ENCODE measurements around the gene PAK1.
A peak's percentile ranks its signal among the peaks of the same experiment; 100 is the strongest.

Gene PAK1

GRCh38 chr11:77472991-77473800 lies 698 bp downstream of the PAK1 start:
- Histone ChIP-seq H3K4me1 (ENCODE audit: control insufficient read depth, insufficient read depth, low read length) (peaks cover 44% of the 10 kb centered on the region), H3K9ac (ENCODE audit: low read depth, low read length) (peak overlapping the region; percentile 89), H3K4me3 (ENCODE audit: low read depth, low read length) (peak overlapping the region; percentile 90), H3K27me3 (ENCODE audit: control insufficient read depth, insufficient read depth, low read length) (no peaks in the 10 kb centered on the region), H3K36me3 (ENCODE audit: control insufficient read depth, insufficient read depth, low read length) (no peaks in the 10 kb centered on the region), H3K9me3 (ENCODE audit: control insufficient read depth, insufficient read depth, low read length) (no peaks in the 10 kb centered on the region)

GRCh38 chr11:77471558-77472193 lies 2.2 kb downstream of the PAK1 start:
- peak overlapping the region; percentile 90 for H3K4me3 ChIP-seq (ENCODE audit: low read depth, low read length)

DNA sequence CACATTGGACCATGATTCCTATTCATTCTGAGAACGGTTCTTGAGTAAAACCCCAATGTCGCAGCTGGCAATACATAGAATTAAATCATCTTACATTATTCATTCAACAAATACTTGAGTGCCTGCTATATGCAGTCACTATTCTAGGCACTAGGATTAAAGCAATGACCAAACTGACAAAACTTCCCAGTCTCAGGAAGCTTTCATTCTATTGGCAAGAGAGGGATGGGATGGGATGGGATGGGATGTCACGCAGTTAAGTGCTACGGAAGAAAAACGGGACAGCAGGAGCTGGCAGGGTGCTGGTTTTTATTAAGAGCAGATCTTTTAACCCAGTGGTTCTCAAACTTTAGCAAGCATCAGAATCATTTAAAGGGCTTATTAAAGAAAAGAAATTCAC lies 2.9 kb downstream of the PAK1 start:
- Histone ChIP-seq H3K4me3 (ENCODE audit: low read depth, low read length) (peak overlapping the region; percentile 90), H3K9ac (ENCODE audit: low read depth, low read length) (peak overlapping the region; percentile 71), H3K4me1 (ENCODE audit: control insufficient read depth, insufficient read depth, low read length) (peaks cover 51% of the 10 kb centered on the region), H3K27me3 (ENCODE audit: control insufficient read depth, insufficient read depth, low read length) (no peaks in the 10 kb centered on the region), H3K36me3 (ENCODE audit: control insufficient read depth, insufficient read depth, low read length) (no peaks in the 10 kb centered on the region), H3K9me3 (ENCODE audit: control insufficient read depth, insufficient read depth, low read length) (no peaks in the 10 kb centered on the region)

More at GRCh38 chr11:77471558-77472193, 2.2 kb downstream of the PAK1 start:
- peaks cover 55% of the 10 kb centered on the region for H3K4me1 ChIP-seq (ENCODE audit: control insufficient read depth, insufficient read depth, low read length)
- H3K27me3 ChIP-seq (ENCODE audit: control insufficient read depth, insufficient read depth, low read length): no peaks in the 10 kb centered on the region
- H3K9me3 ChIP-seq (ENCODE audit: control insufficient read depth, insufficient read depth, low read length): no peaks in the 10 kb centered on the region
- H3K9ac ChIP-seq (ENCODE audit: low read depth, low read length): peak overlapping the region; percentile 71
- no peaks in the 10 kb centered on the region for H3K36me3 ChIP-seq (ENCODE audit: control insufficient read depth, insufficient read depth, low read length)

DNA sequence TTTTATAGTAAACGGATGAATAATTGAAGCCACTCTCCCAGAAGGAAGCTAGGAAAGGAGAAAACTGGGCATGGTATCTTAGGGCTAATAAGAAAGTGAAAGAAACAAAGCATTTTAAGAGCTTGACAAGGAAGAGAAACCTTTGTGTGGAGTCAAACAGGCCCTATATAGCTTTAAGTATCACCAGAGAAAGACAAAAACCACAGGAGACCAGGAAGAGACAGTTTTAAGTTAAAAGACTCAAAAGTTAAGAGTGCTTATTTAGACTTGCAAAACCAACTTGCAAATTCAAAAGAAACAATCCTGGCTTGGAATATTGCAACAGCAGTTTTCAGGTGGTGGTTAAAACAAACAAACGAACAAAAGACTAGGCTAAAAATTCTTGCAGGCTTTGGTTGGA lies 3.4 kb downstream of the PAK1 start:
- H3K4me3 ChIP-seq (ENCODE audit: low read depth, low read length): peak overlapping the region; percentile 90
- H3K9me3 ChIP-seq (ENCODE audit: control insufficient read depth, insufficient read depth, low read length): no peaks in the 10 kb centered on the region
- no peaks in the 10 kb centered on the region for H3K27me3 ChIP-seq (ENCODE audit: control insufficient read depth, insufficient read depth, low read length)
- no peaks in the 10 kb centered on the region for H3K36me3 ChIP-seq (ENCODE audit: control insufficient read depth, insufficient read depth, low read length)
- peak overlapping the region; percentile 37 for H3K9ac ChIP-seq (ENCODE audit: low read depth, low read length)
- peaks cover 51% of the 10 kb centered on the region for H3K4me1 ChIP-seq (ENCODE audit: control insufficient read depth, insufficient read depth, low read length)

DNA sequence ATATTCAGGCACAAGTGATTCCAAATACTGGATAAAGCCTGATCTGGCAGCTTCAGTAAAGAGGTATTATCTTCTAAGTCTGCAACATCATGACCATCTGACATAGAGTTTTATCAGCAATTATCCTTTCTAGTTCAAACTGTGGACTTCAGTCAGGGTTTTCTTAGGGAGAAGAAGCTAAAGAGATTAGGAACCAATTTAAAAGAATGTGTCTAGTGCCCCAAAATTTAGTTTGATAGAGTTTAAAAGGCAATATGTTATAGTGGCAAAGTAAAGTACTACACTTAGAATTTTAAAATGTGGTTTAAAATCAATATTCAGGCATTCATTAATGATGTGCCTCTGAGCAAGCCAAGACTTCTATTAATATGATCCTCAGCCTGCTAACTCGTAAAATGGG lies 5.4 kb downstream of the PAK1 start:
- no peak overlapping the region for H3K9ac ChIP-seq (ENCODE audit: low read depth, low read length)

GRCh38 chr11:77467993-77468392 lies 5.9 kb downstream of the PAK1 start:
- no peak overlapping the region for H3K9ac ChIP-seq (ENCODE audit: low read depth, low read length)
- H3K4me1 ChIP-seq (ENCODE audit: control insufficient read depth, insufficient read depth, low read length): peaks cover 59% of the 10 kb centered on the region
- no peaks in the 10 kb centered on the region for H3K27me3 ChIP-seq (ENCODE audit: control insufficient read depth, insufficient read depth, low read length)
- no peaks in the 10 kb centered on the region for H3K36me3 ChIP-seq (ENCODE audit: control insufficient read depth, insufficient read depth, low read length)
- H3K4me3 ChIP-seq (ENCODE audit: low read depth, low read length): no peak overlapping the region
- H3K9me3 ChIP-seq (ENCODE audit: control insufficient read depth, insufficient read depth, low read length): no peaks in the 10 kb centered on the region

More for the DNA sequence above, 5.4 kb downstream of the PAK1 start:
- H3K4me3 ChIP-seq (ENCODE audit: low read depth, low read length): no peak overlapping the region
- no peaks in the 10 kb centered on the region for H3K27me3 ChIP-seq (ENCODE audit: control insufficient read depth, insufficient read depth, low read length)
- H3K4me1 ChIP-seq (ENCODE audit: control insufficient read depth, insufficient read depth, low read length): peaks cover 59% of the 10 kb centered on the region
- H3K36me3 ChIP-seq (ENCODE audit: control insufficient read depth, insufficient read depth, low read length): no peaks in the 10 kb centered on the region
- H3K9me3 ChIP-seq (ENCODE audit: control insufficient read depth, insufficient read depth, low read length): no peaks in the 10 kb centered on the region

DNA sequence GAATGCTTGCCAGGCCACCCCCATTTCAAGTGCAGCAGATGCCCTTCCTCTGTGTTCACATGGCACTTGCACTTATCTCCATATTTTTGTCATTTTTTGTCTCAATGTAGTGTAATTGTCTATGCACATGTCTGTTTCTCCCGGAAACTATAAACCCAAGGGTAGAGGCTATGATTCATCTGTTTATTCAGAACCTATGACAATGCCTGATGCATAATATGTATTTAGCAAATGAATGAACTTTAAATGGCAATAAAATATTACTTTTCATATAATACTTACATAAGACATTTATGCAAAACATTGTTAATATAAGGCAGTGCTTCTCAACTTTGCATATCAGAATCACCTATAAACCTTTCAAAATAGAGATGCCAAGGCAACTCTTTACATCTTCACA lies 6.7 kb downstream of the PAK1 start:
- Histone ChIP-seq H3K9ac (ENCODE audit: low read depth, low read length) (no peak overlapping the region), H3K27me3 (ENCODE audit: control insufficient read depth, insufficient read depth, low read length) (no peaks in the 10 kb centered on the region), H3K4me1 (ENCODE audit: control insufficient read depth, insufficient read depth, low read length) (peaks cover 57% of the 10 kb centered on the region), H3K9me3 (ENCODE audit: control insufficient read depth, insufficient read depth, low read length) (no peaks in the 10 kb centered on the region), H3K36me3 (ENCODE audit: control insufficient read depth, insufficient read depth, low read length) (no peaks in the 10 kb centered on the region), H3K4me3 (ENCODE audit: low read depth, low read length) (no peak overlapping the region)

GRCh38 chr11:77457340-77457739 lies 16.6 kb downstream of the PAK1 start:
- Histone ChIP-seq H3K4me3 (ENCODE audit: low read depth, low read length) (peak overlapping the region; percentile 1), H3K36me3 (ENCODE audit: control insufficient read depth, insufficient read depth, low read length) (no peaks in the 10 kb centered on the region), H3K9me3 (ENCODE audit: control insufficient read depth, insufficient read depth, low read length) (no peaks in the 10 kb centered on the region), H3K27me3 (ENCODE audit: control insufficient read depth, insufficient read depth, low read length) (no peaks in the 10 kb centered on the region), H3K9ac (ENCODE audit: low read depth, low read length) (no peak overlapping the region), H3K4me1 (ENCODE audit: control insufficient read depth, insufficient read depth, low read length) (peaks cover 60% of the 10 kb centered on the region)

DNA sequence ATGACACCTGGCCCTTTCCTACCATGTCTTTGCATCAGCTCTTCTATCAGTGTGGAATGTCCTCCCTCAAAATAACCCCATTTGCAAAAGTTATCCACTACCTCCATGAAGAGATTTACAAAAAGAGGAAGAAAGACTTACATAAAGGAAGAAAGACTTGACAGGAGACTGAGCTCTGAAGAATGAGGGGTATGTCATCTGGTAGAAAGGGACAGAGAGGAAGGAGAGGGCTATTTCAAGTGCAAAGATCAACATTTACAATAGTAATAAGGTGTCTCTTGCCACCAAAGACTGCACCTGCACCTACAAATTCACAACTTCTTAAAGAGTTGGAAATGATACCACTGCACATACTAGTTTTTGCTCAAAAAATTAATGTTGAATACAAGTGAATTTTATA lies 18.2 kb downstream of the PAK1 start:
- no peak overlapping the region for H3K9ac ChIP-seq (ENCODE audit: low read depth, low read length)
- H3K9me3 ChIP-seq (ENCODE audit: control insufficient read depth, insufficient read depth, low read length): no peaks in the 10 kb centered on the region
- peaks cover 57% of the 10 kb centered on the region for H3K4me1 ChIP-seq (ENCODE audit: control insufficient read depth, insufficient read depth, low read length)
- H3K27me3 ChIP-seq (ENCODE audit: control insufficient read depth, insufficient read depth, low read length): no peaks in the 10 kb centered on the region
- no peak overlapping the region for H3K4me3 ChIP-seq (ENCODE audit: low read depth, low read length)
- no peaks in the 10 kb centered on the region for H3K36me3 ChIP-seq (ENCODE audit: control insufficient read depth, insufficient read depth, low read length)

- H3K36me3 ChIP-seq (ENCODE audit: control insufficient read depth, insufficient read depth, low read length): no peaks in the 10 kb centered on the region
- no peaks in the 10 kb centered on the region for H3K9me3 ChIP-seq (ENCODE audit: control insufficient read depth, insufficient read depth, low read length)
- H3K4me3 ChIP-seq (ENCODE audit: low read depth, low read length): no peak overlapping the region
- no peak overlapping the region for H3K9ac ChIP-seq (ENCODE audit: low read depth, low read length)
- H3K4me1 ChIP-seq (ENCODE audit: control insufficient read depth, insufficient read depth, low read length): peaks cover 57% of the 10 kb centered on the region
- no peaks in the 10 kb centered on the region for H3K27me3 ChIP-seq (ENCODE audit: control insufficient read depth, insufficient read depth, low read length)
Measured at GRCh38 chr11:77454867-77455655, 18.8 kb downstream of the PAK1 start.

- H3K9ac ChIP-seq (ENCODE audit: low read depth, low read length): no peak overlapping the region
- H3K4me3 ChIP-seq (ENCODE audit: low read depth, low read length): no peak overlapping the region
- H3K27me3 ChIP-seq (ENCODE audit: control insufficient read depth, insufficient read depth, low read length): no peaks in the 10 kb centered on the region
- no peaks in the 10 kb centered on the region for H3K36me3 ChIP-seq (ENCODE audit: control insufficient read depth, insufficient read depth, low read length)
- peaks cover 38% of the 10 kb centered on the region for H3K4me1 ChIP-seq (ENCODE audit: control insufficient read depth, insufficient read depth, low read length)
- no peaks in the 10 kb centered on the region for H3K9me3 ChIP-seq (ENCODE audit: control insufficient read depth, insufficient read depth, low read length)
Measured at GRCh38 chr11:77450227-77450626, 23.7 kb downstream of the PAK1 start.

Measured in iPS-15b (cell line).